ENCODE measurements around the gene TBX18.

Gene TBX18

DNA sequence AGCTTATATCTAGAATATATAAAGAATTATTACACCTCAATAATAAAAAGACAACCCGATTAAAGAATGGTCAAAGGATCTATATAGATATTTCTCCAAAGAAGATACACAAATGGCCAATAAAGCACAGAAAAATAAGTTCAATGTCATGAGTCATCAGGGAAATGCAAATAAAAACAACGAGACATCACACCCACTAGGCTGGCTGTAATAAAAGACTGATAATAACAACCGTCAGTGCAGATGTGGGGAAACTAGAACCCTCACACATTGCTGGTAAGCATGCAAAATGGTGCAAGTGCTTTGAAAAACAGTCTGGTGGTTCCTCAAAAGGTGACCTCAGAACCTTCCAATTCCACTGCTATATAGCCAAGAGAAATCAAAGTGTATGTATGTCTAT lies 33.0 kb downstream of the TBX18 start:
- Histone ChIP-seq H3K27ac (ENCODE audit: low read depth, low read length) (no peak overlapping the region), H3K4me1 (ENCODE audit: control insufficient read depth, low read length) (no peaks in the 10 kb centered on the region), H3K9me3 (ENCODE audit: control insufficient read depth, insufficient read depth, low read length) (no peaks in the 10 kb centered on the region), H3K27me3 (ENCODE audit: control insufficient read depth, low read length) (no peaks in the 10 kb centered on the region), H3K4me2 (ENCODE audit: low read length) (no peak overlapping the region), H3K4me3 (ENCODE audit: low read length) (no peak overlapping the region), H3K9me2 (replicated peaks; ENCODE audit: control insufficient read depth, low read length) (no peaks in the 10 kb centered on the region), H3K79me2 (ENCODE audit: control insufficient read depth, low read length) (no peaks in the 10 kb centered on the region), H4K20me1 (ENCODE audit: control insufficient read depth, insufficient read depth, low read depth, low read length) (no peaks in the 10 kb centered on the region), H3K36me3 (ENCODE audit: control insufficient read depth, low read length) (no peaks in the 10 kb centered on the region), H3F3A (ENCODE audit: control insufficient read depth, insufficient read depth) (no peaks in the 10 kb centered on the region)
- no peak for TF ChIP-seq EZH2phosphoT487 (IDR thresholded peaks at IDR 0.05; ENCODE audit: borderline replicate concordance, low read length)
- TF ChIP-seq, protein P1, sequence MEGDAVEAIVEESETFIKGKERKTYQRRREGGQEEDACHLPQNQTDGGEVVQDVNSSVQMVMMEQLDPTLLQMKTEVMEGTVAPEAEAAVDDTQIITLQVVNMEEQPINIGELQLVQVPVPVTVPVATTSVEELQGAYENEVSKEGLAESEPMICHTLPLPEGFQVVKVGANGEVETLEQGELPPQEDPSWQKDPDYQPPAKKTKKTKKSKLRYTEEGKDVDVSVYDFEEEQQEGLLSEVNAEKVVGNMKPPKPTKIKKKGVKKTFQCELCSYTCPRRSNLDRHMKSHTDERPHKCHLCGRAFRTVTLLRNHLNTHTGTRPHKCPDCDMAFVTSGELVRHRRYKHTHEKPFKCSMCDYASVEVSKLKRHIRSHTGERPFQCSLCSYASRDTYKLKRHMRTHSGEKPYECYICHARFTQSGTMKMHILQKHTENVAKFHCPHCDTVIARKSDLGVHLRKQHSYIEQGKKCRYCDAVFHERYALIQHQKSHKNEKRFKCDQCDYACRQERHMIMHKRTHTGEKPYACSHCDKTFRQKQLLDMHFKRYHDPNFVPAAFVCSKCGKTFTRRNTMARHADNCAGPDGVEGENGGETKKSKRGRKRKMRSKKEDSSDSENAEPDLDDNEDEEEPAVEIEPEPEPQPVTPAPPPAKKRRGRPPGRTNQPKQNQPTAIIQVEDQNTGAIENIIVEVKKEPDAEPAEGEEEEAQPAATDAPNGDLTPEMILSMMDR (IDR thresholded peaks at IDR 0.05; ENCODE audit: low read depth, low read length, poor library complexity, severe bottlenecking), result no peak

DNA sequence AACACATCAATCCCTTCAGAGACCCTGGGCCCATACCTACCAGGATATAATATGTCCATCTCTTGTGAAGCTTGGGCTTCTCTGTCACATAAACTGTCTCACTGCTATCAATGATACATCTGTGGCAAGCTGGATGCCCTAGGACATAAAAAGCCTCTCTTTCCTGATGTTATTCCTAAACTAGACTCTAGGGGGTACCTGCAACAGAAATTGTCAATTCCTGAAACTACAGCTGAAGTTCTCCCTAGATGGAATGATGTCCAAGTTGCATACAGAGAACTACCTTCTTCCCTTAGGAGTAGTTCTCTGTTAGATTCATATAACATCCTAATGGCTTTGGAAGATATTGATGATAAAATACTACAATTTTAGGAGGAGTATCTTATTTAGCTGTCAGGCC lies 35.8 kb downstream of the TBX18 start:
- Histone ChIP-seq H3K4me2 (ENCODE audit: low read length) (no peak overlapping the region), H3F3A (ENCODE audit: control insufficient read depth, insufficient read depth) (no peaks in the 10 kb centered on the region), H3K9me2 (replicated peaks; ENCODE audit: control insufficient read depth, low read length) (no peaks in the 10 kb centered on the region), H3K27me3 (ENCODE audit: control insufficient read depth, low read length) (no peaks in the 10 kb centered on the region), H3K9me3 (ENCODE audit: control insufficient read depth, insufficient read depth, low read length) (no peaks in the 10 kb centered on the region), H3K36me3 (ENCODE audit: control insufficient read depth, low read length) (no peaks in the 10 kb centered on the region), H3K4me3 (ENCODE audit: low read length) (no peak overlapping the region), H4K20me1 (ENCODE audit: control insufficient read depth, insufficient read depth, low read depth, low read length) (no peaks in the 10 kb centered on the region), H3K4me1 (ENCODE audit: control insufficient read depth, low read length) (no peaks in the 10 kb centered on the region), H3K27ac (ENCODE audit: low read depth, low read length) (no peak overlapping the region), H3K79me2 (ENCODE audit: control insufficient read depth, low read length) (no peaks in the 10 kb centered on the region)
- TF ChIP-seq, protein P1 (IDR thresholded peaks at IDR 0.05; ENCODE audit: low read depth, low read length, poor library complexity, severe bottlenecking), result peak; percentile 52
- TF ChIP-seq EZH2phosphoT487 (IDR thresholded peaks at IDR 0.05; ENCODE audit: borderline replicate concordance, low read length), result no peak

DNA sequence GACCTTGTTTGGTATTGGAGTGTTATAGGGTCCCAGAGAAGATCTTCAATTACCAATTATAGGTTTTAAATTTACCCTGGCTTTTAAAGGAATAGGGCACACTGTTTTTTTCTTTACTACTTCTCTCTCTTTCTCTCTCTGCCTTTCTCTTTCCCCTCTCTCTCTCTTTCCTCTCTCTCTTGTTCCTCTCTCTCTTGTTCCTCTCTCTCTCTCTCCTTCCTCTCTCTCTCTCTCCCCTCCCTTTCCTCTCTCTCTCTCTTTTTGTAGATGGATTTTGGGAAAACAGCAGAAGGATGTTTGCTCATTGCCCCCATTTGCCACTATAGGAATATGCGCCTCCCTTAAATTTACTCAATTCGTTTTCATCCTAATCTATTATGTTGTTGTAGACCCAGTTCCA lies 45.2 kb downstream of the TBX18 start:
- Histone ChIP-seq H3K9me3 (ENCODE audit: control insufficient read depth, insufficient read depth, low read length) (no peaks in the 10 kb centered on the region), H3K9me2 (replicated peaks; ENCODE audit: control insufficient read depth, low read length) (no peaks in the 10 kb centered on the region), H3K27me3 (ENCODE audit: control insufficient read depth, low read length) (no peaks in the 10 kb centered on the region), H4K20me1 (ENCODE audit: control insufficient read depth, insufficient read depth, low read depth, low read length) (no peaks in the 10 kb centered on the region), H3K4me2 (ENCODE audit: low read length) (no peak overlapping the region), H3K4me1 (ENCODE audit: control insufficient read depth, low read length) (no peaks in the 10 kb centered on the region), H3K79me2 (ENCODE audit: control insufficient read depth, low read length) (no peaks in the 10 kb centered on the region), H3K36me3 (ENCODE audit: control insufficient read depth, low read length) (no peaks in the 10 kb centered on the region), H3F3A (ENCODE audit: control insufficient read depth, insufficient read depth) (no peaks in the 10 kb centered on the region), H3K27ac (ENCODE audit: low read depth, low read length) (no peak overlapping the region), H3K4me3 (ENCODE audit: low read length) (no peak overlapping the region)
- no peak for TF ChIP-seq EZH2phosphoT487 (IDR thresholded peaks at IDR 0.05; ENCODE audit: borderline replicate concordance, low read length)
- TF ChIP-seq, protein P1 (IDR thresholded peaks at IDR 0.05; ENCODE audit: low read depth, low read length, poor library complexity, severe bottlenecking), result no peak
